ENCODE measurements around the gene FARSB. TPM values are rescaled to one million over a fixed set of nuclear protein-coding genes. Genes with fewer than 3 reads are reported as not detected.

FARSB gene
- total RNA-seq, 1 donor from 2014 or later, result 15.5 TPM

DNA sequence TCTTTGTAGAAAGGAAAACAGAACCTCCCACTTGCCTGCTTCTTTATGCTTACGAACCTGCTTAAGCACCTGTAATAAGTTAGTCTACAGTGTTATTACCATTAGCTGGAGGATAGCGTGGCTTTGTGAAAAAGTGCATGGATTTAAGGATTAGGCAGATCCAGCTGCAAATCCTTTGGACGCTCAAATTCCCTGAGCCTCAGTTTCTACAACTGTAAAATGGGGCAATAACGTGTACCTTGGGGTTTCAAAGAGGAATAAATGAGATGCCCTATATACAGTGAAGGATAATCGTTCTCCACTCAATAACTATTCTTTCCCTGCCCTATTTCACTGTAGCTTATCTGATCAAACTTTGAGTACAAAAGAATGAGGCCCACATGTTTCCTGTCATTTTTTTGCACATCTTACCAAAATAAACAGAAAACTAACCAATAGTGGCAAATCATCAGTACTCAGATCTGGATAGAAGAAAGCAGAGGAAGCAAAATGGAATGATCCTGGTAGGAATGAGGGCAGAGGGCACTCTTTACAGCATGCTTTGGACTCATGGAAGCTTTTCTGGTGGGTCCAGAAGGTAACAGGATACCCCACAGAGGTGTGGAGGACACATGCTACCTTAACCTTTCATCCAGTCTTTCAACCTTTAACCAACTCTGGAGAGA lies 30.3 kb upstream of the FARSB start:
- DNase-seq (ENCODE audit: low spot score), result no peak
- Mint-ChIP-seq H3K36me3 (ENCODE audit: low read depth) (no peaks in the 10 kb centered on the region), H3K27ac (ENCODE audit: unreplicated experiment) (no peak overlapping the region), H3K9me3 (ENCODE audit: low read depth) (no peaks in the 10 kb centered on the region), H3K27me3 (ENCODE audit: low read depth) (peaks cover 2% of the 10 kb centered on the region), H3K4me1 (ENCODE audit: low read depth) (peaks cover 13% of the 10 kb centered on the region), H3K4me3 (ENCODE audit: unreplicated experiment) (no peak overlapping the region)
- TF ChIP-seq, protein P1, sequence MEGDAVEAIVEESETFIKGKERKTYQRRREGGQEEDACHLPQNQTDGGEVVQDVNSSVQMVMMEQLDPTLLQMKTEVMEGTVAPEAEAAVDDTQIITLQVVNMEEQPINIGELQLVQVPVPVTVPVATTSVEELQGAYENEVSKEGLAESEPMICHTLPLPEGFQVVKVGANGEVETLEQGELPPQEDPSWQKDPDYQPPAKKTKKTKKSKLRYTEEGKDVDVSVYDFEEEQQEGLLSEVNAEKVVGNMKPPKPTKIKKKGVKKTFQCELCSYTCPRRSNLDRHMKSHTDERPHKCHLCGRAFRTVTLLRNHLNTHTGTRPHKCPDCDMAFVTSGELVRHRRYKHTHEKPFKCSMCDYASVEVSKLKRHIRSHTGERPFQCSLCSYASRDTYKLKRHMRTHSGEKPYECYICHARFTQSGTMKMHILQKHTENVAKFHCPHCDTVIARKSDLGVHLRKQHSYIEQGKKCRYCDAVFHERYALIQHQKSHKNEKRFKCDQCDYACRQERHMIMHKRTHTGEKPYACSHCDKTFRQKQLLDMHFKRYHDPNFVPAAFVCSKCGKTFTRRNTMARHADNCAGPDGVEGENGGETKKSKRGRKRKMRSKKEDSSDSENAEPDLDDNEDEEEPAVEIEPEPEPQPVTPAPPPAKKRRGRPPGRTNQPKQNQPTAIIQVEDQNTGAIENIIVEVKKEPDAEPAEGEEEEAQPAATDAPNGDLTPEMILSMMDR (IDR thresholded peaks at IDR 0.05), result no peak

DNA sequence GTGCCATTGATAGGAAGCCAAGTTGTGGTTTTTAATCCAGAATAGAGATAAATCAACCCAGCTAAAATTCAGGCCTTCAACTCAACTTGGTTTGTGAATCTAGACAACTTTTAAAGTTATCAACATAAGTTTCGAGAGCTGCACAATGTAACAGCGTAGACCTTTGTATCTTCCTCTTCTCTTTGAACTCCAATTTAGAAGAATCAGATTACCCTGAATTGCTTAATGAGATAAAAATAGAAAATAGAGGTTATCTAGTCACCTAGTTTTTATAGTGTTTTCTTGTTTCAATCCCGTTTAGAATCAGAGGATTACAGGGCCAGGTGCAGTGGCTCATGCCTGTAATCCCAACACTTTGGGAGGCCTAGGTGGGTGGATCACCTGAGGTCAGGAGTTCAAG lies 27.9 kb upstream of the FARSB start:
- peaks cover under 1% of the 10 kb centered on the region for H3K4me1 Mint-ChIP-seq (ENCODE audit: low read depth)
- no peak overlapping the region for H3K27ac Mint-ChIP-seq (ENCODE audit: unreplicated experiment)

DNA sequence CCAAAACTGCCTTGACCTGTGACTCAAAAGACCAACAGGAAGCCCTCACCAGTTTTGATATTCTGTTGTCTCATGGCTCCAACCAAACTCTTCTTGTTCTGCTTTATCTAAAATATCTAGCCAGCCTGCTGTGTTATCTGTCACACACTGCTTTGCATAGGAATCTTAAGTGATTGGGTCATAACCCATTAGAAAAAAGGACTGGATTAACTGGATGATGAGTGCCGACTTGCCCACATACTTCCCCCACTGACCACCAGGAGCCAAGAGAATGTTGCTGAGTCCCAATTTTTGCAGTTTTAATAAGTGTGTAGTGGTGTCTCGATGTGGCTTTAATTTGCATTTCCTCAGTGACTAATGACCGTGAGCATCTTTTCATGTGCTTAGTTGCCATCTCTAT lies 22.1 kb upstream of the FARSB start:
- DNase-seq (ENCODE audit: low spot score), result no peak
- Mint-ChIP-seq H3K36me3 (ENCODE audit: low read depth) (no peaks in the 10 kb centered on the region), H3K9me3 (ENCODE audit: low read depth) (no peaks in the 10 kb centered on the region), H3K4me1 (ENCODE audit: low read depth) (no peaks in the 10 kb centered on the region), H3K27ac (ENCODE audit: unreplicated experiment) (no peak overlapping the region), H3K27me3 (ENCODE audit: low read depth) (peaks cover 10% of the 10 kb centered on the region), H3K4me3 (ENCODE audit: unreplicated experiment) (no peak overlapping the region)
- TF ChIP-seq, protein P1 (IDR thresholded peaks at IDR 0.05), result peak; percentile 21

More for the DNA sequence above, 27.9 kb upstream of the FARSB start:
- Mint-ChIP-seq H3K9me3 (ENCODE audit: low read depth) (no peaks in the 10 kb centered on the region), H3K36me3 (ENCODE audit: low read depth) (no peaks in the 10 kb centered on the region), H3K4me3 (ENCODE audit: unreplicated experiment) (no peak overlapping the region), H3K27me3 (ENCODE audit: low read depth) (peaks cover 6% of the 10 kb centered on the region)
- TF ChIP-seq, protein P1 (IDR thresholded peaks at IDR 0.05), result no peak
- no peak for DNase-seq (ENCODE audit: low spot score)

DNA sequence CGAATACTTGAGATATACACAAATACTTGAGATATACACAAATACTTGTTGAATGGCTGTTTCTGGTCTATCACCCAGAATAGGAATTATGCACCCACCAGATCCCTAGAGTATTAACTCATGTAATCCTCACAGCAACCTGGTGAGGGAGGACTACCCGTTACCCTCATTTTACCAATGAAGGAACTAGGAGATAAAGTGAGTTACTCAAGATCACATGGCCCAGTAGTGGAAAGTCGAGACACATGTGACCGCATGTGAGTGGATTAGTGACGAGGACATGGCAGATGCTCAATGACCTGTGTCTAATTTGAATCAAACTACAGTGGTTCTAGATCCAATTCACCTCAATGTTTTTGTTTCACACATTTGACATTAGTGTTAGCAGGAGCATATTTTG lies 18.0 kb upstream of the FARSB start:
- Mint-ChIP-seq H3K4me1 (ENCODE audit: low read depth) (peaks cover 7% of the 10 kb centered on the region), H3K27ac (ENCODE audit: unreplicated experiment) (no peak overlapping the region), H3K9me3 (ENCODE audit: low read depth) (no peaks in the 10 kb centered on the region), H3K36me3 (ENCODE audit: low read depth) (no peaks in the 10 kb centered on the region), H3K4me3 (ENCODE audit: unreplicated experiment) (no peak overlapping the region), H3K27me3 (ENCODE audit: low read depth) (peaks cover 10% of the 10 kb centered on the region)
- TF ChIP-seq, protein P1 (IDR thresholded peaks at IDR 0.05), result no peak
- no peak for DNase-seq (ENCODE audit: low spot score)

DNA sequence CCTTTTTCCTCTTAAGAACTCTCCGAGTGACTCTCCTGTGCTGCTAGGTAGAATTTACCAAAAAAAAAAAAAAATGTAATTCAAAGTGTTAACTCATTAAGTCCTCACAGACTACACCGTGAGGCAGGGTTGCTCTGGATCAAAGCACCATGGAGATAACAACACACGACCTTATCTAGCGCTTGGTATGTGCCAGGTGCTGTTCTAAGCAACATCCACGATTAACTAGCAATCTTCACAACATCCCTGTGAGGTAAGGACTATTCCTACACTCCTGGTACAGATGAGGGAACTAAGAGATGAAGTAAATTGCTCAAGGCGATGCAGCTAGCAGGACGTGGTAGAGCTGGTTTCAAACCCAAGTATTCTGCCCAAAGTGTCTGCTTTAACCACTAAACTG lies 17.4 kb upstream of the FARSB start:
- no peaks in the 10 kb centered on the region for H3K9me3 Mint-ChIP-seq (ENCODE audit: low read depth)
- no peak for DNase-seq (ENCODE audit: low spot score)
- TF ChIP-seq, protein P1 (IDR thresholded peaks at IDR 0.05), result no peak
- H3K4me3 Mint-ChIP-seq (ENCODE audit: unreplicated experiment), result no peak overlapping the region
- no peaks in the 10 kb centered on the region for H3K36me3 Mint-ChIP-seq (ENCODE audit: low read depth)
- peaks cover 8% of the 10 kb centered on the region for H3K27me3 Mint-ChIP-seq (ENCODE audit: low read depth)
- H3K4me1 Mint-ChIP-seq (ENCODE audit: low read depth), result peaks cover 7% of the 10 kb centered on the region
- H3K27ac Mint-ChIP-seq (ENCODE audit: unreplicated experiment), result no peak overlapping the region
